HepG2 (cell line): Measurements from ENCODE around the gene SEMA4F. TPM values are rescaled to one million over a fixed set of nuclear protein-coding genes. Genes with fewer than 3 reads are reported as not detected.

Experiments
- ATAC-seq: fragments of 200-7000 bp; cut with Tn5 transposase; 3 replicates; pipeline ENCODE4 v1.9.1; 2020; ENCODE audit warnings: mild to moderate bottlenecking, moderate library complexity
- BruUV-seq: library from RNA; stranded (reverse); fragments of 400-500 nt; replicated peaks from 2 replicates; lab custom pipeline; 2021; lab: Mats Ljungman, UMichigan
- CTCF ChIA-PET: fragments of 300-600 bp; formaldehyde crosslinking; extraction: SDS; loops from one replicate; lab custom pipeline; 2021; ENCODE audit warnings: low total read pairs, inconsistent platforms, low intra/inter-chr PET ratio; lab: Yijun Ruan, JAX
- POLR2A ChIA-PET: fragments of 350-600 bp; sonication (Branson Sonifier 250); formaldehyde crosslinking; loops from one replicate; lab custom pipeline; 2020; ENCODE audit warnings: antibody characterized with exemption, inconsistent platforms; lab: Yijun Ruan, JAX
- DNase-seq: peaks from one replicate; pipeline ENCODE4 v3.0.0-alpha.2; 2015; ENCODE audit warnings: low spot score
- FAIRE-seq: peaks from 3 replicates; lab custom pipeline; 2011; peaks lifted over from hg19 to GRCh38; lab: Jason Lieb, UNC
- H2AFZ ChIP-seq: one replicate; pipeline ENCODE4 v1.6.1; 2011; ENCODE audit warnings: low read length, inconsistent platforms
- H3K27ac ChIP-seq: fragments of 300-600 bp; 3 replicates; pipeline ENCODE4 v1.8.0; 2011; ENCODE audit warnings: mixed run types, mild to moderate bottlenecking, mixed read lengths, low read length, inconsistent platforms; ENCODE audit not compliant: insufficient read depth; ENCODE audit errors: extremely low read length
- H3K27me3 ChIP-seq, 2 experiments: fragments of 200-600 bp in 1 of 2; 2 replicates in 1 of 2; 3 replicates in 1 of 2; pipeline versions ENCODE4 v1.6.0 to v1.8.0; 2011; ENCODE audit warnings: low read length in 2 of 2, mild to moderate bottlenecking in 2 of 2, moderate library complexity in 2 of 2, inconsistent platforms in 1 of 2; ENCODE audit not compliant: insufficient read depth in 2 of 2, control insufficient read depth in 1 of 2
- H3K36me3 ChIP-seq, 2 experiments: fragments of 200-600 bp in 1 of 2; replicated peaks in 1 of 2; 2 replicates in 1 of 2; 3 replicates in 1 of 2; pipeline versions ENCODE4 v1.5.1 to v1.8.0; 2011; ENCODE audit warnings: low read length in 2 of 2, inconsistent platforms in 1 of 2; ENCODE audit not compliant: insufficient read depth in 2 of 2, control insufficient read depth in 1 of 2
- H3K4me1 ChIP-seq: 2 replicates; pipeline ENCODE4 v1.5.1; 2012; ENCODE audit warnings: low read length, inconsistent platforms; ENCODE audit not compliant: insufficient read depth
- H3K4me2 ChIP-seq: 2 replicates; pipeline ENCODE4 v1.6.0; 2011; ENCODE audit warnings: low read depth, low read length, inconsistent platforms
- H3K4me3 ChIP-seq, 3 experiments: fragments of 200-600 bp in 1 of 3; sonication (generic), shearing (Covaris generic) in 1 of 3; replicated peaks in 1 of 3; 2 replicates each; pipeline ENCODE4 v1.5.1; 2011 to 2016; ENCODE audit warnings: low read length in 3 of 3, inconsistent platforms in 2 of 3, low read depth in 2 of 3, mild to moderate bottlenecking in 2 of 3, control low read depth in 1 of 3, mixed read lengths in 1 of 3; ENCODE audit not compliant: insufficient read depth in 1 of 3
- H3K79me2 ChIP-seq: one replicate; pipeline ENCODE4 v1.6.1; 2011; ENCODE audit warnings: low read length, inconsistent platforms; ENCODE audit not compliant: insufficient read depth
- H3K9ac ChIP-seq: 2 replicates; pipeline ENCODE4 v1.6.0; 2011; ENCODE audit warnings: mild to moderate bottlenecking, low read depth, low read length, inconsistent platforms; ENCODE audit not compliant: insufficient read depth
- H3K9me3 ChIP-seq: 2 replicates; pipeline ENCODE4 v1.5.1; 2012; ENCODE audit warnings: mild to moderate bottlenecking, low read length
- H4K20me1 ChIP-seq: 2 replicates; pipeline ENCODE4 v1.6.0; 2011; ENCODE audit warnings: inconsistent platforms, mild to moderate bottlenecking, low read length, moderate library complexity; ENCODE audit not compliant: insufficient read depth
- CAMTA2 ChIP-seq: sonication (generic); formaldehyde crosslinking; IDR thresholded peaks from 2 replicates; pipeline ENCODE4 v1.4.0; 2020; ENCODE audit warnings: mild to moderate bottlenecking, missing genetic modification reagents, borderline replicate concordance
- MIXL1 ChIP-seq: IDR thresholded peaks from 2 replicates; pipeline ENCODE4 v1.6.1; 2016
- NFIC ChIP-seq: IDR thresholded peaks from 2 replicates; pipeline ENCODE4 v1.6.1; 2012; ENCODE audit warnings: mild to moderate bottlenecking, low read length, inconsistent platforms
- PBX2 ChIP-seq: IDR thresholded peaks from 2 replicates; pipeline ENCODE4 v1.6.1; 2016; ENCODE audit warnings: control low read depth
- PITX1 ChIP-seq: sonication (generic); formaldehyde crosslinking; IDR thresholded peaks from 2 replicates; pipeline ENCODE4 v1.5.1; 2020; ENCODE audit warnings: mild to moderate bottlenecking, missing genetic modification reagents
- PLRG1 ChIP-seq: fragments of 450-650 bp; conservative IDR thresholded peaks from 2 replicates; pipeline ENCODE4 v1.6.1; 2016
- RAD51 ChIP-seq: fragments of 450-650 bp; IDR thresholded peaks from 2 replicates; pipeline ENCODE4 v1.6.1; 2016; ENCODE audit warnings: borderline replicate concordance
- SSRP1 ChIP-seq: IDR thresholded peaks from 2 replicates; pipeline ENCODE4 v1.6.1; 2016; ENCODE audit warnings: control low read depth
- TMF1 ChIP-seq: sonication (generic); formaldehyde crosslinking; IDR thresholded peaks from 2 replicates; pipeline ENCODE4 v1.8.1; 2022; ENCODE audit warnings: low read depth, missing genetic modification reagents
- TOPORS ChIP-seq: sonication (generic); formaldehyde crosslinking; IDR thresholded peaks from 2 replicates; pipeline ENCODE4 v1.8.0; 2023; ENCODE audit warnings: mild to moderate bottlenecking, missing genetic modification reagents
- ZFP62 ChIP-seq: sonication (generic); formaldehyde crosslinking; IDR thresholded peaks from 2 replicates; pipeline ENCODE4 v1.4.0; 2020; ENCODE audit warnings: missing genetic modification reagents
- ZNF614 ChIP-seq: IDR thresholded peaks from 2 replicates; pipeline ENCODE4 v1.6.1; 2018; ENCODE audit warnings: missing biosample characterization, missing genetic modification reagents, inconsistent platforms, borderline replicate concordance
- ZNF619 ChIP-seq: sonication (generic); formaldehyde crosslinking; IDR thresholded peaks from 2 replicates; pipeline ENCODE4 v1.4.0; 2020; ENCODE audit warnings: mild to moderate bottlenecking, missing genetic modification reagents
- ZNF652 ChIP-seq: IDR thresholded peaks from 2 replicates; pipeline ENCODE4 v1.6.1; 2016; ENCODE audit warnings: low read depth, borderline replicate concordance
- ZNF761 ChIP-seq: sonication (generic); formaldehyde crosslinking; conservative IDR thresholded peaks from 2 replicates; pipeline ENCODE4 v1.4.0; 2020; ENCODE audit warnings: mild to moderate bottlenecking, missing genetic modification reagents
- ZNF776 ChIP-seq: sonication (generic); formaldehyde crosslinking; IDR thresholded peaks from 2 replicates; pipeline ENCODE4 v1.4.0; 2020; ENCODE audit warnings: mild to moderate bottlenecking, missing genetic modification reagents
- ZSCAN12 ChIP-seq: sonication (generic); formaldehyde crosslinking; IDR thresholded peaks from 2 replicates; pipeline ENCODE4 v1.9.0; 2021; ENCODE audit warnings: mild to moderate bottlenecking, missing genetic modification reagents
- in situ Hi-C: cut with HindIII; loops from 2 replicates; pipeline ENCODE4 v1.10.0; 2017; ENCODE audit warnings: low pct_unique_long_range_greater_than_20kb; ENCODE audit not compliant: extremely low pct_ligation_motif_present
- intact Hi-C: fragments of 100-400 bp; cut with micrococcal nuclease; formaldehyde crosslinking; loops from one replicate; pipeline ENCODE4 v1.10.0; 2022; ENCODE audit not compliant: unreplicated experiment
- polyA plus RNA-seq, 8 experiments: library from polyadenylated mRNA; depleted of rRNA in 3 of 8; stranded (reverse) in 7 of 8; unstranded in 1 of 8; fragments of >200 nt; fragmentation: Illumina TruSeq in 4 of 8; extraction: Trizol in 4 of 8; gene quantifications; 2 replicates each; pipeline versions ENCODE4 v1.2.1 to v1.2.3, GENCODE V29; 2011 to 2016; ENCODE audit warnings: low read depth in 4 of 8, missing spikeins in 1 of 8, mixed read lengths in 1 of 8; ENCODE audit not compliant: insufficient read depth in 1 of 8
- total RNA-seq, 5 experiments: library from RNA; depleted of rRNA; stranded (reverse); fragments of >200 nt; fragmentation: Illumina TruSeq; extraction: Trizol; gene quantifications; 2 replicates each; pipeline ENCODE4 v1.2.3, GENCODE V29; 2016; ENCODE audit warnings: low read depth in 1 of 5
- TF ChIP-seq, protein P1 (sequence below): sonication (generic); formaldehyde crosslinking; IDR thresholded peaks from 2 replicates; pipeline ENCODE4 v1.4.0; 2020; ENCODE audit warnings: missing genetic modification reagents

The SEMA4F gene
- total and polyA plus RNA-seq, 2 of the 13 experiments (the other 11 are each of a cell fraction or from before 2014, with no cell fraction given), result 7.1 to 10.3 TPM

DNA sequence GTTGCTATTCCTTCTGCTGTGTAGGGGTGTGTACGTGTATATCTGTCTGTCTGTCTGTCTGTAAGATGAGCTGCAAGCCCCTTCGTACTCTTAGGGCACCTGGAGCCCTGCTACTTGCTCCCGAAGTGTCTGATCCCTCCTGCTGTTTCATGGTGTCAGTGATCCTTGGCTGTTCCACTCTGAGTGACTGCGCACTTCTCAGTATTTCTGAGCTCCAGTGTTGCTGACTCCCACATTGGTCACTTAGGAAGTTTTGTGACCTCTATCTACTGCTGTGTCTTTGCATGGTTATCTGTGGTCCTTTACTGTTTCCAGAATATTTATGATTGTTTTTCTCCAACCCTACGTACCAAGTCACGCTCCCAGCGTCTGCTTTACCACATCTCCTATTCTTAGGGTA lies 16.2 kb downstream of the SEMA4F start (continued):
- TF ChIP-seq ZNF776 (CRISPR knock-in tag), result no peak
- no peak for TF ChIP-seq PITX1 (CRISPR knock-in tag)
- TF ChIP-seq ZNF652 (CRISPR knock-in tag), result no peak
- no peak for TF ChIP-seq ZNF614
- TF ChIP-seq SSRP1 (CRISPR knock-in tag), result no peak
- no peak for TF ChIP-seq TMF1 (CRISPR knock-in tag)

- H4K20me1 ChIP-seq, result no peaks in the 10 kb centered on the region
- no peaks in the 10 kb centered on the region for H3K27me3 ChIP-seq
- BruUV-seq, result no TSS peak
- no peak overlapping the region for H3K4me2 ChIP-seq
- CTCF ChIA-PET, result no interaction called here
- H3K9me3 ChIP-seq, result no peaks in the 10 kb centered on the region
- H3K27ac ChIP-seq, result no peak overlapping the region
- FAIRE-seq, result no peak
- in situ Hi-C loops, result no loop called here
- intact Hi-C loops, result no loop called here
- no peak for ATAC-seq
- H3K36me3 ChIP-seq, result peaks cover 2 to 4% of the 10 kb centered on the region in 2 experiments; a peak in 3 of 5 replicates
- POLR2A ChIA-PET, result no interaction called here
- H3K4me3 ChIP-seq, result no peak overlapping the region
- H3K9ac ChIP-seq, result no peak overlapping the region
- TF ChIP-seq ZSCAN12 (CRISPR knock-in tag), result no peak
- TF ChIP-seq CAMTA2 (CRISPR knock-in tag), result no peak
- TF ChIP-seq RAD51, result no peak
- no peak for TF ChIP-seq ZNF761 (CRISPR knock-in tag)
- TF ChIP-seq, protein P1, sequence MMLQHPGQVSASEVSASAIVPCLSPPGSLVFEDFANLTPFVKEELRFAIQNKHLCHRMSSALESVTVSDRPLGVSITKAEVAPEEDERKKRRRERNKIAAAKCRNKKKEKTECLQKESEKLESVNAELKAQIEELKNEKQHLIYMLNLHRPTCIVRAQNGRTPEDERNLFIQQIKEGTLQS (CRISPR knock-in tag), result no peak
- TF ChIP-seq ZNF619 (CRISPR knock-in tag), result no peak
- TF ChIP-seq ZFP62 (CRISPR knock-in tag), result no peak
- no peak for TF ChIP-seq MIXL1 (CRISPR knock-in tag)
- no peak for TF ChIP-seq PBX2 (CRISPR knock-in tag)
- TF ChIP-seq PLRG1, result no peak
- TF ChIP-seq NFIC, result no peak
- TF ChIP-seq TOPORS, result no peak
- H2AFZ ChIP-seq, result no peak overlapping the region
- no peaks in the 10 kb centered on the region for H3K79me2 ChIP-seq
- no peak for DNase-seq
- H3K4me1 ChIP-seq, result no peaks in the 10 kb centered on the region
These were observed 17.4 kb downstream of the SEMA4F start for GRCh38 chr2:74671479-74671878.
